ENCODE results near the gene PRR14L. TPM values are rescaled to one million over a fixed set of nuclear protein-coding genes. Genes with fewer than 3 reads are reported as not detected.

PRR14L gene
- total and polyA plus RNA-seq, 9 donors: 12.4 to 19.7 (median 15.3) TPM

DNA sequence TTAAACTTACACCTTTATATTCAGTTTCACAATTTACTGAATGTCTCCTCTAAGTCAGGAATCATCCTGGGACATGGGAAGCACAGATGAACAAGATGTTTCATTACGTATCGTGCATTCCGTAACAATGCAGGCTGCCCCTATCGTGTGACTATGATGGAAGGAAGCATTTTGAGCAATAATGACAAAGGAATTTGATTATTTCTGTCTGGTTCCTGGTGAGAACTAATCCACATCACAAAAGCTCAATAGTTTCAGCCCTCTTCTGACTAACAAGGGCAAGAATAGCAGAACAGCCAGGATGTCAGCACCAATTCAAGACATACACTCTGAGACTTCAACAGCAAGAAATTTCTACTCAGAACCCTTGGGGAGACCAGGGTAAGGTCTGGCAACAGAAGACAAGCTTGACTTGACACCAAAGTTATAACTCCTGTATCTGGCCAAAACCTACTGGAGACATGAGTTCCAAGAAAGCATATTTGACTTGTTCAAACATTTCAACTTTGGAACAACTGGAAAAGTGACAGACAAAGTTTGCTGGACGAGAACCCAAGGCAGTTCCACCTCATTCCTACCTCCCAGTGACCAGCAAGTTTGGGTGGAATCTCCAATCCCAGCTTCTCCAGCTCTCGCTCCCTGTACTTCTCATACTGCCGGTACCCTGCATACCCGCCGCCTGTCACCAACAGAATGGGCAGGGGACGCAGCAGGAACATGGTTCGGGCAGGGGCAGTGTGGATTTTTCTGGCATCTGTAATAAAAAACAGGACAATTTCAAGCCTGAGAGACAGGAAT, 102.2 kb downstream of the PRR14L start:
- DNase-seq: no peak
- H3K9me3 ChIP-seq (replicated peaks; ENCODE audit: control insufficient read depth, low read depth, low read length): no peaks in the 10 kb centered on the region
- peaks cover 37% of the 10 kb centered on the region for H3K36me3 ChIP-seq (ENCODE audit: control insufficient read depth, insufficient read depth, low read length)
- no peaks in the 10 kb centered on the region for H3K4me1 ChIP-seq (ENCODE audit: control insufficient read depth, insufficient read depth, low read length)
- 90% methylated on average over 4 of the region's 11 CpGs for WGBS (ENCODE audit: insufficient coverage)
- no peaks in the 10 kb centered on the region for H3K27me3 ChIP-seq (ENCODE audit: control insufficient read depth, insufficient read depth, low read length)
- no peak overlapping the region for H3K27ac ChIP-seq (ENCODE audit: low read length)
- no peak overlapping the region for H3K4me3 ChIP-seq (ENCODE audit: low read length)

DNA sequence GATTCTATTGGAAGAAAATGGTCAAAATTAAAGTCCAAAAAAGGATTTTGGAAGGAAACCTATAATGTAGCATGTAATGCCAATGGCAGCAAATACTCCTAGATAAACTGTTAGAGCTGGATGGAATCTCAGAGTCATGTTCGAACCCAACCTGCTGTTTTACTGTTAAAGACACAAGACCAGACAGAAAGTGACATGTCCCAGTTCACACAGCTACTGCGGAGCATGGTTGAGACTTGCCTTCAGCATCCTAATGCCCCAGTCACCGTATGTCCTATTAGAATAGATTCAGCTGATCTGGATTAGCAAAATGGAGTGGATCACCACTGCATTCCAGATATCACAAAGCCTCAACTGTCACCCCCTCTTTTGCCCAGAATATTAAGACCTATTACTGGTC, 102.9 kb downstream of the PRR14L start:
- WGBS (ENCODE audit: insufficient coverage): 100% methylated on average over 2 of the region's 3 CpGs
- no peak for DNase-seq
- Histone ChIP-seq H3K9me3 (replicated peaks; ENCODE audit: control insufficient read depth, low read depth, low read length) (no peaks in the 10 kb centered on the region), H3K4me3 (ENCODE audit: low read length) (no peak overlapping the region), H3K27ac (ENCODE audit: low read length) (no peak overlapping the region), H3K27me3 (ENCODE audit: control insufficient read depth, insufficient read depth, low read length) (no peaks in the 10 kb centered on the region), H3K36me3 (ENCODE audit: control insufficient read depth, insufficient read depth, low read length) (peaks cover 39% of the 10 kb centered on the region), H3K4me1 (ENCODE audit: control insufficient read depth, insufficient read depth, low read length) (no peaks in the 10 kb centered on the region)

DNA sequence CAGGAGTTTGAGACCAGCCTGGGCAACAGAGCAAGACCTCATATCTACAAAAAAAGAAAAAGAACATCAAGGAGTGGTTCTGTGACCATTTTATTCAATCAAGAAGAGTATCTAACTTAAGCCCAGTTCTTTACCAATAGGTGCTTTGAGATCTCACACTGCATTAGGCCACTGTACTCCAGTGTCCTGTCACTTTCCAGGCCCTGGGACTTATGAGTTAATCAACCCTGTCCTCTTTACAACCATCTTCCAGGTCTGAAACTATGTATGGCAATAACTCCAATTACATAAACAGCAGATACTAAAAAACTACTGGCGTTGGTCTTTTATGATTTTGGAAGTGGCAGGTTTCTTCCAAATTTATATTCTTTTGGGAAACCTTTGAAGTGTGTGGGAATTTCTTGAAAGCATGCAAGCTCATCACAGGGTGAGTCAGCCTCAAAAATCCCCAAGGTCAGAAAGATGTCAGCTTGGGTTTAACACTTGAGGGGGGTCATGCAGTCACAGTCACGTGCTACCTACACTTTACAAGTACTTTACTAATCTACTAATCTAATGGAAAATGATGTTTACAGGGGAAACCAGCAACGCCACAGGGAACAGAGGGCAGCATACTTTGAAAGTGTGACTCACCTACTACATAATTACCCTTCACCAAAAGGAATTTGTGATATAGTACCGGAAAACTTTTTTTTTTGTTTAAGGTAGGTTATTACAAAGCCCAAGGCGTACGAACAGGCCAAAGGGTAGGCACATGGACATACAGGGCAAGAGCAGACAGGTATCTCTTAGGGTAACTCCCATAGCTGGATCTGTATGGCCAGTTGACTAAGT, 103.5 kb downstream of the PRR14L start:
- no peak overlapping the region for H3K4me3 ChIP-seq (ENCODE audit: low read length)
- no peak for DNase-seq
- H3K27me3 ChIP-seq (ENCODE audit: control insufficient read depth, insufficient read depth, low read length): no peaks in the 10 kb centered on the region
- H3K36me3 ChIP-seq (ENCODE audit: control insufficient read depth, insufficient read depth, low read length): peaks cover 42% of the 10 kb centered on the region
- H3K27ac ChIP-seq (ENCODE audit: low read length): no peak overlapping the region
- WGBS (ENCODE audit: insufficient coverage): 95% methylated on average over 3 of the region's 6 CpGs
- no peaks in the 10 kb centered on the region for H3K4me1 ChIP-seq (ENCODE audit: control insufficient read depth, insufficient read depth, low read length)
- no peaks in the 10 kb centered on the region for H3K9me3 ChIP-seq (replicated peaks; ENCODE audit: control insufficient read depth, low read depth, low read length)

DNA sequence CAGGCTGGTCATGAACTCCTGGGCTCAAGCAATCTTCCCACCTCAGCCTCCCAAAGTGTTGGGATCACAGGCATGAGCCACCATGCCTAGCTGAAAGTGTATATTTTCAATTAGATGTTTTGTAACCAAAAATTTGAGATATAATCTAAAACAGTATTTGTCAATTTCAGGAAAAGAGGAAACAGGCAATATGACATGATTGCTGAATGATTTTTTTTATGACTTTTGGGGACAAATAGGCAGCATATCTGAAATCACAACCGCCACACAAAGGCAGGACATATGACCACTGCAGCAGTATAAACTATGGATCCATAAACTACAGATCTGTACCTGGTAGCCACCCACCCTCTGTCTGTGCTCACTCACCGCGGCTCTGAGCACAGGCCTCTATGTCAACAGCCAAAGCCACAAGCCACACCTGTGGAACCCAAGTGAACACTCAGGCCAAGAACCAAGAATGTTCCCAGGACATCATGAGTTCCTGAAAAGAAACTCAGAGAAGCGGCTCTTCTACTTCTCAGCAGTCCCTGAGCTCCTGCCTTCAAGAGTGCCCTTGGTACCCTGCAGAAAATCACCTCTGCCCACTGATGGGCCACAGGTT, 110.4 kb downstream of the PRR14L start:
- Histone ChIP-seq H3K4me1 (ENCODE audit: control insufficient read depth, insufficient read depth, low read length) (no peaks in the 10 kb centered on the region), H3K27ac (ENCODE audit: low read length) (no peak overlapping the region), H3K4me3 (ENCODE audit: low read length) (no peak overlapping the region), H3K9me3 (replicated peaks; ENCODE audit: control insufficient read depth, low read depth, low read length) (no peaks in the 10 kb centered on the region), H3K27me3 (ENCODE audit: control insufficient read depth, insufficient read depth, low read length) (no peaks in the 10 kb centered on the region), H3K36me3 (ENCODE audit: control insufficient read depth, insufficient read depth, low read length) (peaks cover 6% of the 10 kb centered on the region)
- no peak for DNase-seq
- WGBS (ENCODE audit: insufficient coverage): 82% methylated on average over 2 of the region's 4 CpGs

DNA sequence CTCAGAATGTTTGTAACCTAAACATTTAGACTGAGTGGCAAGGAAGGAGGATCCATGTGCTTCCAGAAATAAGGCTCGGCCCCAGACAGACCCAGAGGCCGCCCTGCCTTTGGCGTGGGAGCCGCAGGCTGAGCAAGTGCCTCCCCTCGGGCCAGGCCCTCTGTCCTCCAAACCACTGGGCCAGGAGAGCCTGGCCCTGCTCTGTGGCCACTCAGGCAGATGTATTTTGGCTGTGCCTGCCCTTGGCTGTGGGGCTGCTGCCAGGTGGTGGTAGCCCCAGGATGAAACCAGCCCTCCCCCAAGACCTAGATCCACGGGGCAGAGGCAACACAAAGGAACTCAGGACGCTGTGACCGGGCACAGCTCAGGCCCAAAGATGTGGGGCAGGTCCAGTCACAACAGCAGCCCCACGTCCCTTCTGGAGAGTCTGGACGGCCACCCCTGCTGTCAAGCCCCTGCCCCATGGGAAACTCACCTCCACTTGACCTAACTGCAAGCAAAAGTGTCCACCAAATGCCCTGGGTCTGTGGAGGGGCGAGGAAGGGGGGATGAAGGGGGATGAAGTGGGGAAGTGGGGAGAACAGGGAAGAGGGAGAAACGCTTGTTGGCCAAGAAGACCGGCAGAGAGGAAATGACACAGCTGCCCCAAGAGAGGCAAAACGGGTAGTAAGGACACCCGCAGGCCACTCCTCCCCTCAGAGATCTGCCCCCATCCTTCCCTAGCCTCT, 111.9 kb downstream of the PRR14L start:
- Histone ChIP-seq H3K4me3 (ENCODE audit: low read length) (no peak overlapping the region), H3K27ac (ENCODE audit: low read length) (peak overlapping the region; percentile 42), H3K27me3 (ENCODE audit: control insufficient read depth, insufficient read depth, low read length) (no peaks in the 10 kb centered on the region), H3K36me3 (ENCODE audit: control insufficient read depth, insufficient read depth, low read length) (peaks cover 5% of the 10 kb centered on the region), H3K4me1 (ENCODE audit: control insufficient read depth, insufficient read depth, low read length) (no peaks in the 10 kb centered on the region), H3K9me3 (replicated peaks; ENCODE audit: control insufficient read depth, low read depth, low read length) (no peaks in the 10 kb centered on the region)
- 58% methylated on average over 11 of the region's 15 CpGs for WGBS (ENCODE audit: insufficient coverage)
- DNase-seq: peak; percentile 55

DNA sequence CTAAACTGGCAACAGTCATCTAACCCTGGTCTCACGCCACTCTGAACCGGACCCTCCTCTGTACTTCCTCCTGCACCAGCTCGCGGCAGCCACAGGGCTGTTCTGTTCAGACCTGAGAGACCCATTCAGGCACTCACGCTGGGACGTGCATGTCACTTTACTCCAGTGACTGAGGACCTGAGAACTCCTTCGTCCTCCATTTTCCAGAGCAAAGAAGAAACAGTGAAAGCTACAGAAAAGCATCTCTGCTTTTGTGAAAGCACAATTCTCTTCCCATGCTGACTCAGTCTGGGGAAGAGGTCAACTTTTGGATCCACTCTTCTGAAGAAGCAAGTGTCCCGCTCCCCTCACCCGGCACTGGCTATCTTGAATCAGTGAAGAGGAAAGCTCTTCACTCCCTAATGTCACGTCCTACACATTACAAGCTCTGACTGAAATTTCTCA, 112.5 kb downstream of the PRR14L start:
- Histone ChIP-seq H3K4me1 (ENCODE audit: control insufficient read depth, insufficient read depth, low read length) (no peaks in the 10 kb centered on the region), H3K36me3 (ENCODE audit: control insufficient read depth, insufficient read depth, low read length) (peaks cover 5% of the 10 kb centered on the region), H3K27me3 (ENCODE audit: control insufficient read depth, insufficient read depth, low read length) (no peaks in the 10 kb centered on the region), H3K9me3 (replicated peaks; ENCODE audit: control insufficient read depth, low read depth, low read length) (no peaks in the 10 kb centered on the region), H3K4me3 (ENCODE audit: low read length) (no peak overlapping the region), H3K27ac (ENCODE audit: low read length) (no peak overlapping the region)
- DNase-seq: no peak
- 64% methylated on average over 8 of the region's 10 CpGs for WGBS (ENCODE audit: insufficient coverage)

DNA sequence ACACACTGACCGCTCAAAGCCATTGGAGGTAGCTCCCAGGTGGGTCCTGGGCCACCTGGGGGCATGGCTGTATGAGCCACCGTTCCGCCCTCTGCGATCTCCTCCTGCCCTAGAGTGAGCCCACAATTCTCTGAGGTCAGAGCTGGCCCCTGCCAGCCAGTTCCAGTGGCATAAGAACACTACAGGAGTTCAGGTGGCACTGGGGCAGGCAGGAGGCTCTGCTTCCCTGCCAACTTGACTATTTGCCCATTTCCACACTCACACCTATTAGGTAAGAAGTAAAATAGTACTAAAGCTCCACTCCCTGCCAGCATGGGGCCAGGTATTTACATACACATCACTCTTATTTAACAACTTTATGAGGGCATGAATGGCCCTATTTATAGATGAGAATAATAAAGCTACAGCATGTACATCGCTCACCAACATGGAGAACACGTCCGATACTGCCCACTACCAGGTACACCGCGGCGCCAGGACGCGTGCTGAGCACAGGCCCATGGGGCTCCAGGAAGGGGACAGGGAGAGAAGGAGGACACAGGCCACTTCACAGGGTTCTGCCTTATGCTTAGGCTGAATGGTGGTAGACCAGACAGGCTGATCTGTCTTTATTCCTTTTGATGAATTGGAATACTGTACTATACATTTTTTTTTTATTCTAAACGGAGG, 114.2 kb downstream of the PRR14L start:
- Histone ChIP-seq H3K9me3 (replicated peaks; ENCODE audit: control insufficient read depth, low read depth, low read length) (no peaks in the 10 kb centered on the region), H3K4me1 (ENCODE audit: control insufficient read depth, insufficient read depth, low read length) (peaks cover 8% of the 10 kb centered on the region), H3K4me3 (ENCODE audit: low read length) (no peak overlapping the region), H3K27me3 (ENCODE audit: control insufficient read depth, insufficient read depth, low read length) (no peaks in the 10 kb centered on the region), H3K36me3 (ENCODE audit: control insufficient read depth, insufficient read depth, low read length) (no peaks in the 10 kb centered on the region), H3K27ac (ENCODE audit: low read length) (no peak overlapping the region)
- DNase-seq: no peak
- WGBS (ENCODE audit: insufficient coverage): 91% methylated on average over 10 of the region's 13 CpGs

DNA sequence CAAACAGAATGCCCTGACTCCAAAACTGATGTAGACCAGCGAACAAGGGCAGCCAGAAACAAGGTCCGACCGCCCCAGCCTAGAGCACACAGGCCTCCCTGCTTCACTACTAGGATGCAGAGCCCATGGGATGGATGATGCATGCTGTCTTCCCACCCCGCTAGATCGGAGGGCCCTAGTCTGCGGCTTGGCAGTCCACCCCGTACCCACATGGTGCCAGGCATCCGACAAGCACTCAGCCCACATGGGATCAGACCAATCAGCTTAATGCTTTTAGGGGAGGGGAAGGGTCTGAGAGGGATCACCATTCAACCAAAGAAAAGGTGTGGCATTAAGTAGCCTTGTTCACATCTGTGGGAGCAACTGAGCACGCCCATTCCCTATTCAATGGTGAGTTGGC, 118.5 kb downstream of the PRR14L start:
- H3K36me3 ChIP-seq (ENCODE audit: control insufficient read depth, insufficient read depth, low read length): peaks cover 12% of the 10 kb centered on the region
- peak overlapping the region; percentile 91 for H3K27ac ChIP-seq (ENCODE audit: low read length)
- H3K4me3 ChIP-seq (ENCODE audit: low read length): no peak overlapping the region
- H3K27me3 ChIP-seq (ENCODE audit: control insufficient read depth, insufficient read depth, low read length): no peaks in the 10 kb centered on the region
- WGBS (ENCODE audit: insufficient coverage): 76% methylated on average over 5 of the region's 9 CpGs
- no peak for DNase-seq
- H3K4me1 ChIP-seq (ENCODE audit: control insufficient read depth, insufficient read depth, low read length): peaks cover 32% of the 10 kb centered on the region
- H3K9me3 ChIP-seq (replicated peaks; ENCODE audit: control insufficient read depth, low read depth, low read length): no peaks in the 10 kb centered on the region

All from muscle of leg (tissue), 11 donors.